PFSK-1 (cell line): Measurements from ENCODE around the gene UEVLD.

Experiments used
- POLR2AphosphoS5 ChIP-seq: IDR thresholded peaks from 2 replicates; pipeline ENCODE4 v1.6.1; 2012; ENCODE audit warnings: low read depth, mild to moderate bottlenecking, control low read depth, low read length, moderate library complexity
- REST ChIP-seq, 2 experiments: IDR thresholded peaks; 2 replicates each; pipeline versions ENCODE4 v1.6.1 to v1.8.0; 2011 to 2012; ENCODE audit warnings: low read depth in 2 of 2, low read length in 2 of 2, control low read depth in 1 of 2, inconsistent platforms in 1 of 2, mild to moderate bottlenecking in 1 of 2, moderate library complexity in 1 of 2; ENCODE audit not compliant: insufficient read depth in 1 of 2
- TAF1 ChIP-seq: IDR thresholded peaks from 2 replicates; pipeline ENCODE4 v1.6.1; 2012; ENCODE audit warnings: low read length, control low read depth, borderline replicate concordance; ENCODE audit not compliant: insufficient read depth

DNA sequence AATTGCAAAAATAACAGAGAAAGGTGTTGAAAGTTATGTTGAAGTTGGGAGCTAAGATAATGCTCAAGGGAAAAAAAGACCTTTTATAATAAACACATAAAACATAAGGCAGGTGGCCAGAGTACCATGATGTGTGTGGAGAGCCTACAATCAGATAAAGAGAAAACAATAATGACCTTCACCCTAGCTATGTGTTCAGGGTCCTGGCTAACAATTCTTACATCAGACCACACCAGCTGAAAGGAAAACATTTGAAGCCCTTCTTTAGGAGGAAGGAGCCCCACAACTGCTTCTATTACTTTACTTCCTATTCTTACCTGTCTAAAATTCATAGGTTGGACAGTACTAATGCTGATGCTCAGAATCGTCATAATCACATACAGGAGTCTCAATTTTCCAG is 64.3 kb downstream of the UEVLD start:
- no peak for TF ChIP-seq POLR2AphosphoS5
- no peak for TF ChIP-seq TAF1
- no peak for TF ChIP-seq REST (IDR thresholded peaks at IDR 0.05; ENCODE audit: insufficient read depth in 1 of 2, low read depth in 2 of 2, low read length in 2 of 2)
